OCI-M1 (cell line): ENCODE measurements around the gene CCDC138.

Experiments
- DNase-seq: peaks from one replicate; lab custom pipeline; 2025; lab: John Stamatoyannopoulos, UW

Gene CCDC138

DNA sequence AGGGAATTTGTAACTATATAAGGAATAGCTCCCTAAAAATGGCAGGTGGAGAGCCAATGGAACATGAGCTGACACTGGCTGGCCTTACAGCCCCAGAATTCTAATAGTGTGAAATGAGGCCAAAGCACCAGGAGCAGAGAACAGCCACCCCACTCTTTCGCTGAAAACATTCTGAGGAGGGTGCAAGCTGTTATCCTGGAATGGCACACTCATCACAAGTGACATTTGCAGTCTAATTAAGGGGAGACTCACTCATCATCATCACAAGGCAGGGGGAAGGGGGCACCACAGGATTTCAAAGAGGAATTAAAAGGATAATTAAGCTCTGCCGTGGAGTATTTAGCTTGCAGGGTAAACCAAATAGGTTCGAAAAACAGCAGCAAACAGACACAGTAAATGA is 108.2 kb downstream of the CCDC138 start:
- DNase-seq = no peak

DNA sequence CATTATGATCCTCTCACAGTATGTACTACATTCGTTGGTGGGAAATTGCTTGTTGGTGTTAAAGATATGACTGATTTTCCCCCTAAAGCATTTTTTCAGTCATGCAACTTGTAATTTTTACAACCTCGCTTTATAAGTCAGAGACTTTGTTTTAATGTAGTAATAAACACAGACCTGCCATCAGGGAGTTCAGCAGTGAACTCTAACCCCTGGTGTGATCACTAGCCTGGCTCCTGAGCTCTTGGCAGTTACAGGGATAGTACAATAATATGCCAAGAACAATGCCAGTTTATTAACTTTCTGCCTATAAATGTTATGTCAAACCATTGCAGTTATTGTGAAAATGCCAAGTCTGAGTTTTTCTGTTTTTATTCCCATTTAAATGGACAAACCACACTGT is 108.6 kb downstream of the CCDC138 start:
- no peak for DNase-seq

DNA sequence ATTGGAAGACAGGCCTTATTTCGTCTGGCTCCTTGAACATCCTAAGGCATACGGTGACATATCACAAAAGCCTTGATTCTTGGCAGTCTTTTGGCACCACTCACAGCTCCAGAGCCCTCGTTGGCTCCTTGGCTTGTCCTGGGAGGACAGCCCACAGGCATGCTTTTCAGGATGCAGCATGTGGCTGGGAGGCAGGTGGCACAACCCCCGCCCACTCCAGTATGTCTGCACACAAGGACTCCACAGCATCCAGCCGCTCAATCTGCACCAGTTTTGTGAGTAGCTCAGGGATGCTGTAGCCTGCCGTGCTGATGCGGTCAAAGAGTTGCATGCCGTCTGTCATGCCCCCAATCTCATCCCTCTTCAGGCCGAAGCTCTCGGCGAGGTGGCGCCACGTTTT is 110.2 kb downstream of the CCDC138 start:
- DNase-seq = no peak

DNA sequence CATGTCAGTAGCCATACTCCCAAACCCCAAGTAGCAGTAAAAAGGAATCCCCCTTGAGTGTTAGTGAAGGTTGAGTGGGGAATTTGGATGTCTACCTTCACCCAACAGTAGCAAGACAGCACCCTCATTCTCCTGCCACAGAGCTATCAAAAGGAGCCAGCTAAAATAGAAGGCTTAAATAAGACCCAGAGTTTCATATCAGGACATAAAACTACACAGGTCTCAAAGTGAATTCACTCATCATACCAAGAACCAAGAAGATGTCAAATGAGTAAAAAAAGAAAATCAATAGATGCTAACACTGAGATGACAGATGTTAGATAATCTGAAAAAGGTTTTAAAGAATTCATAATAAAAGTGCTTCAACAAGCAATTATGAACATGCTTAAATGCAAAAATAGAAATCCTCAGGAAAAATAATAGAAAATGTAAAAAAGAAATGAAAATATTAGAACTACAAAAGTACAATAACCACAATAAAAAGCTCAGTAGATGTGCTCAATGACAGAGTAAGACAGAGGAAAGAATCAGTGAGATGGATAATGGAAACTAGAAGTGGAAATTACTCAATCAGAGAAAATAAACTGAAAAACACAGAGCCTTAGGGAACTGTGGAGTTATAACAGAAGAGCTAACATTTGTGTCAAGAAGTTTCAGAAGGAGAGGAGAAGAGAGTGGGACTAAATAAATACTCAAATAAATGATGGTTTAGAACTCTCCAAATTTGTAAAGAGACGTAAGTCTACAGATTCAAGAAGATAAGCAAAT is 111.9 kb downstream of the CCDC138 start:
- no peak for DNase-seq

DNA sequence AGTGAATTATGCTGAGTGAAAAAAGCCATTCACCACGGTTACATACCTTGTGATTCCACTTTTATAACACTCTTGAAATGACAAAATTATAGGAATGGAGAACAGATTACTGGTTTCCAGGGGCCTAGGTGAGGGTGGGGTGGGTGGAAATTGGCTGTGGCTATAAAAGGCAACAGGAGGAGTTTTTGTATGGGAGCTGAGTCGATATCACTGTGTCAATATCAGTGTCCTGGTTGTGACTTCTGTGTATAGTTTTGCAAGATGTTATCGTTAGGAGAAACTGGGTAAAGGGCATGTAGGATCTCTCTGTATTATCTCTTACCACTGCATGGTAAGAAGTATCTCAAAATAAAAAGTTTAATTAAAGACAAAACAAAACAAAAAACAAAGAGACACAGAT is 118.1 kb downstream of the CCDC138 start:
- no peak for DNase-seq

DNA sequence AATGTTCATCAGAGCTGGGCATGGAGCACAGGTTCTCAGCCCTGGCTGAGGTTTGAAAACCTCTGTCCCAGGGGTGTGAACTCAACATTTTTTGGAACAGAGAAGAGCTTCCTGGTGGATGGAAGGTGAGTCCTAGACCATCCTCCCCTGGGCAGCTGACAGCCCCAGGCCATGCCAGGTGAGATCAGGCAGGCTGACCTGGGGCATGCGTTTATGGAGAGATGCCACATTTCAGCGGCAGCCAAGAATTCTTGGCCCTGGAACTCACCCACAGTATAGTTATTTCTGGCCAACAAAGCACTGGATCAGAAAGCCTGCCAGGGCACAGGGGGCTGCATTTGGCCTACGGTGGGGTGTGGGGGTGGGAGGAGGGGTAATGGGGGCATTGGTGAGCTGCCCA is 118.6 kb downstream of the CCDC138 start:
- no peak for DNase-seq

DNA sequence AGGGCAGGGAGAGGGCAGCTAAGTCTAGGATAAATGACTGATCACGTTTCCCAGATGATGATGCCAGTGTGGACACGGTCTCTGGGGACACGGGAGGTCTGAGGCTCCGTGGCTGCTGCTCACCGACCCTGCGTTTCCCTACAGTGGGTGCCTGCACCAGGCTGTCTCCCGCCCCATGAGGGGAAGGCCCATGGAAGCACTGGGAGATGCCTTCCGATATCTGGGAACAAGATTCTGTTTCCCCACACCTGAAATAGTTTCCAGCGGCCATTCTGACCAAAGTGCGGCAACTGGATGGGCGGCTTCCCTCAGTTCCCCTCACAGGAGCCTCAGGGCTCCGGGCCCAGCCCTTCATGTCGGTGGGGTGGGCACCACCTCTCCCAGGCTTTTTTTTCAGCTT is 119.3 kb downstream of the CCDC138 start:
- no peak for DNase-seq

DNA sequence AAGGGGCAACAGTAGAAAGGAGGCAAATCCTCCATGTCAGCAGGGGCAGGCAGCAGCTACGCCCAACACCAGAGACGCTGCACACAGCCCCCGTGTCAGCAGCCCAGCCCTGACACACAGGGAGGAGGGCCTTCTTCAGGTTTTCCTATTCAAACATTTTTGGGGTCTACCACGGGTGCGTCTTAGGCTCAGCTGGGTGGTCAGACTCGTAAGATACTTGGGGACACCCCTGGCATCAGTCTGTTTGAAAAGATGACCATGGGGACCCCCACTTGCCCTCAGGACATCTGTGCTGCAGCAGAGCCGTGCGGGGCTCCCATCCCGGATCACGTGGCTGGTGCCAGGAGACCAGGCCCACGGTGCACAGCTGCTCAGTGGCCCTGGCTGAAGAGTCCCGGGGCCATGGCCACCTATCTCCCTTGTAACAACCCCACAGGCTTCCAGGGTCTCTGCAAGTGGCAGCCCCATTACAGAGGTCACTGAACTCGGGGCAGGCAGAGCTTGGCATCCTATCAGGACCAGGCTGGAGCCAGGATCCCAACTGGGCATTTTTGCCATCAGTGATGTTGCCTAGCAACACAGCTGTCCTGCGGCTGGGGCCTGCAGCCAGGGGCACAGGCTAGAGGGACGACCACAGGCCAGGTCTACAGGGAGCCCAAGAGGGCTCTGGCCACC is 120.0 kb downstream of the CCDC138 start:
- DNase-seq = no peak

DNA sequence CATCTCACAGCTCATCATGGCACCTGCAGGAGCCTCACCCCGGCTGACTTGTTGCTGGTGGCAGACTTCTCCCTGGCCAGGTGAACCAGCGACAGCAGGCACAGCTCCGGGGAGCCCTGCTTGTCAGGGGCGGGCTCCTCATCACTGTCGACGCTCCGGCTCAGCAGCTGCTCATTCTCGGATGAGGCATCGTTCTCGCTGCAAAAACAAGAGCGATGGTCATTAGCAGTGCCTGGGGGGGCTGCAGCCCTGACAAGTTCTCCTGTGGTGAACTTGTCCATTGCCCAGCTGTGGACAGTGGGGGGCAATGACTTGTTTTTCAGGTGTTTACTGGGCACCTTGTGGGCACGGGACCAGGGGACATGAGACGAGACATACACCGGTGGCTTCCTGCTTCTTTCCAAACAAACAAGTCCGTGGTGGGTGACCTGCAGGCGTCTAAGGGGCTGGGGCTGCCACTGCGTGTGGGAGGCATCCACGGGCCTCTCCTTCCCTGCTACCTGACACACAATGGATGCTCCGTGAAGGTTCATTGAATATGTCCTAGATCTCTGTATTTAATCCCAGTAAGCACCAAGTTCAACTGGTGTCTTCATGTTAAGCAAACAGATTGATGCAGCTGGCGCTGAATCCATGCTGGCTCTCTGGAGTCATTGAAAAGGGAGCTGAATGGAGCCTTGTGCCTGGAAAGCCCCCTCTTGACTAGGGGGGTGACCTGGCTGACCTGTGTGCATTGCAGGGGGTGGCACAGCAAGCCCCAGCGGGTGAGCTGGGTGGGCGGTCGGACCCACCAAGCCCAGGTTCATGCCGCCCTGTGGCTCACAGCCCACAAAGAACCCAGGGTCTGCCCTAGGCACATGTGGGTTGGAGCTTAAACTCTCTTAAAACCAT is 121.5 kb downstream of the CCDC138 start:
- no peak for DNase-seq

DNA sequence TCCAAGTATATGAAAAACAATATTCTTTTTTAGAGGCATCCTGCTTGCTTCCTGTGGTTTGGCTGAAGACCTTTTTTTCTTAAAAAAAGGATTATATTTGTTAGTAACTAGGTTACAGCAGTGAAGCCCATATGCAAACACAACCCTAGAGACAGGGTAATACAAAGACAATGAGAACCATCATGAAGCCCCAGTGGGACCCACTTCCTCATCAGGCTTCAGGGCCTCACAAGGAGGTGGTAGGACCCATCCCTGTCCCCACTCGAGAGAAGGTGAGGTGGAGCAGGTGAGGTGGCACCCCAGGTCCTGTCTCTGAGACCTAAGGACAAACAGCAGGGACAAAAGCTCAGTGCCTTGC is 122.1 kb downstream of the CCDC138 start:
- DNase-seq = no peak

DNA sequence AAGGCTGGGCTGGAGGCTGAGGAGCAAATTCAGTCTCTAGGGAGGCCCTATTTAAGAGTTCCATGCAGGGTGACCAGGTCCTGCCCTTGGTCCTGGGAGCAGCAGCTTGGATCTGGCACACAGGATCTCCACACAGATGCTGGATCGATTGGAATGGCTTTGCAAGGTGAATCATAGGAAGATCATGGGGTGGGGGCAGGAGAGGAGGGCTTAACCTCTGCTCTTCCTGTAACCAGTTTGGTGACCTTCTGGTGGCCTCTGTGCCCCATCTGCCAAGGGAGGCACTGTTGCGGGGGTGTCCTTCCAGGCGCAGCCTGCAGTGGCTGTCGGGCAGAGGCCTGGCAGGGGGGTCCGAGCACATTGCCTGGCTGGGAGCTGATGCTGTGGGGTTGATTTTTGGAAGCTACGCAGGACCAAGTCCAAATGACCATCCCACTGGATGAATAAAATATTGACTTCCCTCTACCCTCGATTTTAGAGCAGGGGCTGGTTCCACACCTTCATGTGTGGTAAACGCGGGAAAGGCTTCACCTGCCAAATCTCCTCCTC is 122.8 kb downstream of the CCDC138 start:
- no peak for DNase-seq

DNA sequence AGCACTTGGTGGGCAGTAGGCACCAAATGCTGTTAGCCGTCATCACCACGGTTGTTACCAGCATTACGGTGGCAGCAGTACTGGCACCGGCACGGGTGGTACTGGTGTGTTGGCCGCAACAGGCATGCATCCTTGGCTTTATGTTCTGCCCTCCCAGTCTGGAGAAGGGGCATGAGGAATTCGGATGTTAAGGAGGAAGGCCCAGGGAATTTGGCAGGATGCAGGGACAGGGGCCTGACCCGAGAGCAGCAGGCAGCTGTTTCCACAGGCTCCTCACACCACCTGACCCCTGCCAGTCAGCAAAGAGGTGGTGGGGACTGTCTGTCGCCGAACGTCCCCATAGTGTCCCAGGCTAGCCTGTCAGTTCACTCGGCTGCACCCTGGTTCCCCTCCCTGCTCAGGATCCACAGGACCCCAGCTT is 123.5 kb downstream of the CCDC138 start:
- no peak for DNase-seq

DNA sequence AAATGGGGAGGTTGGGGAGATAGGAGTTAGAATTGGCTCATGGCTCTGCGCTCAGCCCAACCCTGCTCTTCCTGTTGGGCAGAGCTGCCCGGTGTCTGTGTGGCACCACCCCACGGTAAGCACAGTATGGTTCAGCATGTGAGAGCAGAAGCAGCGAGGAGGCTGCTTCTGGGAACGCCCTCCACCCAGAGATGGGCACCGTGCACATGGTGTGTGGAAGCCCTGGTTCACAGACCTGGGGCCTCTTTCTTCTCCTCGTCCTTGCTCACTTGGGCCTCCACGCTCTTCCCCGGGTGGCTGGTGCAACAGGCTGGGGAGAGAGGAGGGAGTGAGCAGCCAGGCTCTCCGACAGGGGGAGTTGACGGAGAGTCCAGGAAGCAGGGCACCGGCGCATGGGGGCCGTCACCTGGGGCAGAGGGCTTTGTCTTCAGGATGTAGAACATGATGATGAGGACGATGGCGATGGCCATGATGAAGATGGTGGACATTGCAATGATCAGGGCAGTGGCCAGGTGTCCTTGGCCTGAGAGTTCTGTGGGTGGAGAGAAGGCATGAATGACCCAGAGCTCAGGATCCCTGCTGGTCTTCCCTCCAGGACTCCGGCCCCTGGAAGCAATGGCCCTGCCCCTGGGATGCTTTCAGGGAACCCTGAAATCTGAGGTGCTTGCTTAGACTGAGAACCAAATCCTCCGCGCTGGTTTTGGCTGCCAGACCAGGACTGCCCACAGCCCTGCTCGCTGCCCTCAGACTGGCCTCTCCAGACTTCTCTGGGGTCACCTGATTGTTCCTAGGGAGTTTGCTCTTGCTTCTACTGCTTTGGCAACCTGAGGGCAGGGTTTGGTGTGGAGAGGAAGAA is 124.2 kb downstream of the CCDC138 start:
- DNase-seq = no peak

DNA sequence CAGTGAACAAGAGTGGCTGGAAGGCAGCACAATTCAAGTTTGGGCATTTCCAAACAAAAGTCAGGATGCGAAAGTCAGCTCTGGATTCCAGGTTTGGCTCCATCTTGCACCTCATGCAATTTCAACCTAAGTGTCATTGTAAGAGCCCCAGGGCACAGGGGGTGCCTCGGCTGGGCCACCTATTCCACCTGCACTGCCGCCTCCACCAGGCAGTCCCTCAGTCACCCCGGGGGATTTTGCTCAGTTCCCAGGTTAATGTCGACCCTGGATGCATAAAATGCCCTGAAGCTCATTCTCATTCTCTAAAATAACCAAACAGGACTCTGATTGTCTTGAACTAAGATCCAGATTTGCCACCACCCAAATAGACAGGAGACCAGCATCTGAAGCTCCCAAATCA is 124.8 kb downstream of the CCDC138 start:
- DNase-seq = no peak

DNA sequence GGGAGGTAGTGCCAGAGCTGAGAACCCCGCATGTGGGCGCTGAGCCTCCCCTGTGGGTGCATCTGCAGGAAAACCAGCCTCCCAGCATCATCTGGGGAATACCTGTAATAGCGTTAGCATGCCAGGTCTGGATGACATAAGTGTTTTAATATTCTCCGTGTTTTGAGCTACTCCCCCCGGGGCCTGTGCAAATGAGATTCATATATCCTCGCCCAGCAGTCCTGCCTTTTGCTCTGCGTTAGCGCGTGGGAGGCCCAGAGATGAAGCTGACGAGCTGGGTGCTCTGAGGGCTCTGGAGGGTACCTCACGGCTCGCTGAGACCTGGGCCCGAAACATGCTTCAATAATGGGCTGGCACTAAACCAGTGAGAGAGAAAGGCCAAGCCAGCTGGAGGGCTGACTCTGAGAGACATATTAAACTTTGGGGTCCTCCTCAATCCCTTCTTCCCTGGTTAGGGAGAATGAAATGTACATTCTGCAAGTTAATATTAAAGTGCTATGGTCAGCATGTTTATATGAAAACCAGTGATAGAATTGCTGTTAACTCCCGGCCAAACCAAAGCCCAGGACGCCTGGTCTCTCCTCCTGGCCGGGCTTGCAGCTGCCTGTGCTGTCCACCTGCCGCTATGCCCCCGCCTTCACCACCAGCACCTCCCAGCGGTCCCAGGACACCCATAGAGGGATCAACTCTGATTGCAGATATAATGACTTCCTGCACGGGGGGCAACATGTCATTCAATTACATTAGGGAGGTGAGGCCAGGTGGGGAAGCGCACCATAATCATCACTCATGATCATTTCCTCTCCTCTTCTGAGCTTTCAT is 125.4 kb downstream of the CCDC138 start:
- DNase-seq = no peak

DNA sequence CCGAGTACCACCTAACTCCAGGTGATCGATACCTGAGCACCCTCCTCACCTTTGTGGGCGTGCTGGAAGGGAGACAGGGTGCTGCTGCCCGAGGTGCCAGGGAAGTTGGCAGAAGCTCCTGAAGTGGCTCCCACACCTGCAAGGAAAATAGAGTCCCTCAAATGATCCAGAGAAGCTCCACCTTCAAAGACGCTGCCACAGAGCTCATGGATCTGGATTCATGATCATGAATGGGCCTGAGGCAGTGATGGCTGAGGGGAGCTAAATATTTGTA is 126.0 kb downstream of the CCDC138 start:
- no peak for DNase-seq

DNA sequence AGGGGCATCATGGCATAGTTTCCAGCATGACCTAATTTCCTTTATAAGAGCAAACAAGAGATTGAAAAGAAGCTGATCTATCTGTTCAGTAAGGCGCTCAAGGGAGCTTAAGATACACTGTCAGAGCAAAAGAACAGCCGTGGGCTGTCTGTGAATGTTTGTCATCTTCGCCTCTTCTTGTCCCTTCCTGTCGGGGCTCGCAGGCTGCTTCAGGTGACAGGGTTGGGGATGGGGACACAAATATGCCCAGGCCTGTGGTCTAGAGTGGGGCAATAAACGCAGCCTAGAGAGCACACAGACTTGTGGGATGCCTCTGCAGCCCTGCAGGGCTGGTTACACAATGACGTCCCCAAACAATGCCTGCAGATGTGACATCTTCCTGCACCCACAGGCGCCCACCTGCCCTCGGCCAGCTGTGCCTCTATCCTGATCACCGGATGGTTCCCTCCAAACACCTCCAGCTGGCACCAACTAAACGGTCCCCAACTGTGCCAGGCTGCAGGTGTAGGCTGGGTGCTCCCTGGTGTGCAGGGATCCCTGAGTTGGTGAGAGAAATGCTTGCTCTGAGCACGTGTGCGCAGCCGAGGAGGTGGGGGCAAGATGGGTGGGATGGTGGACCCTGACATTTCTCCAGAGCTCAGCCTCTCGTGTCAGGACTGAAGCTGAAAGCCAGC is 129.7 kb downstream of the CCDC138 start:
- no peak for DNase-seq

DNA sequence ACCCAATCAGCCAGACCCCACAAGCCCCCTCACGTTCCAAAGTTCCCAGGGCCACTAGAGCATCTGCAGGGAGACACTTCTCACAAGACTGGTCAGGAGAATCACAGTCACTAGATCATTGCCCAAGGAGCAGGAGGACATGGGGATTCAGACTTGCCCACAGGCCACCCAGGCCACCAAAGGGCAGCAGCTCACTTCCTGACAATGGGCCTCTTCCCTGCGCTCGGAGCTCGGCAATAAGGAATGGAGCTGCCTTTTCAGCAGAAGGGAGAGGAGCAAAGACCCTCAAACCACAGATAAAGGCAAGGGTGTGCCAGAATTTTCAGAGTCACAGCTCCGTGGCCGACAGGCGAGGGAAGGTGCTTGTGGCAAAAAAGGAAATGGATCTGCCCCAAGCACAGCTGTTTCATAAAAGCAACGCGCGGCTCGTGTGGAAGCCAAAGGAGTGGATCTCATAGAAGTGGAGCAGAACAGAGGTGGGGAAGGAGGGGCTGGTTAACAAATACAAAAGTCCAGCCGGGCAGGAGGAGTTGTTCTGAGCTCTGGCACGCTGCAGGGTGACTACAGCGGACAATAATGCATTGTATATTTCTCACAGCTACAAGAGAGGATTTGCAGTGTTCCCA is 130.3 kb downstream of the CCDC138 start:
- DNase-seq = no peak

DNA sequence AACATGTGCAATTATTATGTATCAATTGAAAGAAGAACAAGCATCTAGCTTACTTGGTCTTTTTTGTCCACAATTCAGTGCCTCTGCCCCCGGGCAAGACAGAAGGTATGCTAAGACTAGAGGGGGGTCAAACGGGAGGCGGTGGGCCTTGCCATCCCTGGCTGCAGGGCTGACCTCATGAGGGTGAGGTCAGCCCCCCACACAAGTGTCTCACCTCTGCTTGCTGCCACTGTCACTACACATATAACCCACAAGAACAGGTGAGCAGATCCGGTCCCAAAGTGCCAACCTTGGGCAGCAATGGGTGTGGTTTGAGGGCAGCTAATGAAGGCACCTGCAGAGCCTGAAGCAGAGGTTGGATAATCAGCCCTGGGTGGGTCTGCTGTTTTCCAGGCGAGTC is 131.0 kb downstream of the CCDC138 start:
- no peak for DNase-seq
